ENCODE results near the gene DYSF. TPM values are rescaled to one million over a fixed set of nuclear protein-coding genes. Genes with fewer than 3 reads are reported as not detected.

The DYSF gene
- total RNA-seq, 1 experiment from 2014 or later, result 5.5 TPM

- peaks cover 0 to 3% (median 3%) of the 10 kb centered on the region in 3 experiments; a peak in 3 of 7 replicates for H3K36me3 Mint-ChIP-seq (ENCODE audit: insufficient read depth in 1 of 3, low read depth in 3 of 3)
- H3K9me3 Mint-ChIP-seq, result no peaks in the 10 kb centered on the region; a peak in 1 of 5 replicates
- H3K56ac ChIP-seq (ENCODE audit: insufficient read length, low read depth, low read length), result no peak overlapping the region
- H4K91ac ChIP-seq (ENCODE audit: insufficient read length, low read depth, low read length), result no peak overlapping the region
- H3K4me1 Mint-ChIP-seq, result no peaks in the 10 kb centered on the region
- no peak overlapping the region for H2BK12ac ChIP-seq (ENCODE audit: insufficient read length, low read depth, low read length)
- H3K4me1 ChIP-seq (ENCODE audit: insufficient read depth, low read length), result no peaks in the 10 kb centered on the region
- H3K27ac Mint-ChIP-seq, result no peak overlapping the region
- no peak overlapping the region for H2BK5ac ChIP-seq (ENCODE audit: insufficient read length, low read length)
- H3K9me3 ChIP-seq (ENCODE audit: control insufficient read depth, low read depth, low read length), result no peaks in the 10 kb centered on the region
- H3K27me3 Mint-ChIP-seq (ENCODE audit: low read depth), result peaks cover under 1% of the 10 kb centered on the region; the same call in 1 of the 2 replicates
- no peak overlapping the region for H4K8ac ChIP-seq (replicated peaks; ENCODE audit: insufficient read length, low read depth, low read length)
- H3K79me2 ChIP-seq (ENCODE audit: insufficient read depth, low read length), result no peaks in the 10 kb centered on the region
- no peaks in the 10 kb centered on the region for H3K27me3 ChIP-seq (ENCODE audit: insufficient read depth, low read length)
- H3K9ac ChIP-seq (ENCODE audit: extremely low read depth, insufficient read length, low read length), result no peak overlapping the region
- H2AK5ac ChIP-seq (ENCODE audit: insufficient read length, low read length), result no peak overlapping the region
- H3K4ac ChIP-seq (ENCODE audit: low read depth, low read length), result no peak overlapping the region
- H3K4me2 ChIP-seq (ENCODE audit: insufficient read depth, insufficient read length, low read length), result no peak overlapping the region
- H2BK20ac ChIP-seq (ENCODE audit: low read depth, low read length, poor library complexity, severe bottlenecking), result no peak overlapping the region
- no peak overlapping the region for H2AFZ ChIP-seq (ENCODE audit: low read length)
- H3K4me3 Mint-ChIP-seq, result no peak overlapping the region
- no peak overlapping the region for H2BK120ac ChIP-seq (ENCODE audit: low read depth, low read length, poor library complexity, severe bottlenecking)
- no peak overlapping the region for H3K27ac ChIP-seq (ENCODE audit: insufficient read length, low read depth, low read length)
- no peaks in the 10 kb centered on the region for H3K79me1 ChIP-seq (ENCODE audit: insufficient read depth, low read depth, low read length, poor library complexity, severe bottlenecking)
- H3K14ac ChIP-seq (ENCODE audit: insufficient read depth, low read length), result no peak overlapping the region; the same call in 1 of the 2 replicates
- H2BK15ac ChIP-seq (ENCODE audit: low read depth, low read length), result no peak overlapping the region
- no peak overlapping the region for H3T11ph ChIP-seq (ENCODE audit: low read length)
- no peak overlapping the region for H3K18ac ChIP-seq (ENCODE audit: insufficient read length, low read depth, low read length)
- H4K20me1 ChIP-seq (ENCODE audit: control insufficient read depth, insufficient read depth, insufficient read length), result no peaks in the 10 kb centered on the region
- H4K5ac ChIP-seq (ENCODE audit: insufficient read length, low read depth, low read length), result no peak overlapping the region
- no peak for DNase-seq
- H3K23ac ChIP-seq (ENCODE audit: insufficient read length, low read depth, low read length), result no peak overlapping the region
- TF ChIP-seq, protein P1, sequence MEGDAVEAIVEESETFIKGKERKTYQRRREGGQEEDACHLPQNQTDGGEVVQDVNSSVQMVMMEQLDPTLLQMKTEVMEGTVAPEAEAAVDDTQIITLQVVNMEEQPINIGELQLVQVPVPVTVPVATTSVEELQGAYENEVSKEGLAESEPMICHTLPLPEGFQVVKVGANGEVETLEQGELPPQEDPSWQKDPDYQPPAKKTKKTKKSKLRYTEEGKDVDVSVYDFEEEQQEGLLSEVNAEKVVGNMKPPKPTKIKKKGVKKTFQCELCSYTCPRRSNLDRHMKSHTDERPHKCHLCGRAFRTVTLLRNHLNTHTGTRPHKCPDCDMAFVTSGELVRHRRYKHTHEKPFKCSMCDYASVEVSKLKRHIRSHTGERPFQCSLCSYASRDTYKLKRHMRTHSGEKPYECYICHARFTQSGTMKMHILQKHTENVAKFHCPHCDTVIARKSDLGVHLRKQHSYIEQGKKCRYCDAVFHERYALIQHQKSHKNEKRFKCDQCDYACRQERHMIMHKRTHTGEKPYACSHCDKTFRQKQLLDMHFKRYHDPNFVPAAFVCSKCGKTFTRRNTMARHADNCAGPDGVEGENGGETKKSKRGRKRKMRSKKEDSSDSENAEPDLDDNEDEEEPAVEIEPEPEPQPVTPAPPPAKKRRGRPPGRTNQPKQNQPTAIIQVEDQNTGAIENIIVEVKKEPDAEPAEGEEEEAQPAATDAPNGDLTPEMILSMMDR (conservative IDR thresholded peaks at IDR 0.05), result no peak
- WGBS (ENCODE audit: extremely low coverage, insufficient read length, low lambda C conversion rate), result no CpG with 5 or more reads among the region's 10 CpGs
- no peaks in the 10 kb centered on the region for H3K23me2 ChIP-seq (ENCODE audit: insufficient read length, low read depth, low read length, poor library complexity, severe bottlenecking)
Measured at GRCh38 chr2:71685073-71685848, 231.9 kb downstream of the DYSF start.

Measured in H9 (cell line).